HepG2 (cell line): ENCODE data around the gene MED13. TPM values are rescaled to one million over a fixed set of nuclear protein-coding genes. Genes with fewer than 3 reads are reported as not detected.

ENCODE experiments used
- ATAC-seq: fragments of 200-7000 bp; cut with Tn5 transposase; 3 replicates; pipeline ENCODE4 v1.9.1; 2020; ENCODE audit warnings: mild to moderate bottlenecking, moderate library complexity
- BruUV-seq: library from RNA; stranded (reverse); fragments of 400-500 nt; replicated peaks from 2 replicates; lab custom pipeline; 2021; lab: Mats Ljungman, UMichigan
- CTCF ChIA-PET: fragments of 300-600 bp; formaldehyde crosslinking; extraction: SDS; loops from one replicate; lab custom pipeline; 2021; ENCODE audit warnings: low total read pairs, inconsistent platforms, low intra/inter-chr PET ratio; lab: Yijun Ruan, JAX
- POLR2A ChIA-PET: fragments of 350-600 bp; sonication (Branson Sonifier 250); formaldehyde crosslinking; loops from one replicate; lab custom pipeline; 2020; ENCODE audit warnings: antibody characterized with exemption, inconsistent platforms; lab: Yijun Ruan, JAX
- DNase-seq: peaks from one replicate; pipeline ENCODE4 v3.0.0-alpha.2; 2015; ENCODE audit warnings: low spot score
- FAIRE-seq: peaks from 3 replicates; lab custom pipeline; 2011; peaks lifted over from hg19 to GRCh38; lab: Jason Lieb, UNC
- H2AFZ ChIP-seq: one replicate; pipeline ENCODE4 v1.6.1; 2011; ENCODE audit warnings: low read length, inconsistent platforms
- H3K27ac ChIP-seq: fragments of 300-600 bp; 3 replicates; pipeline ENCODE4 v1.8.0; 2011; ENCODE audit warnings: mixed run types, mild to moderate bottlenecking, mixed read lengths, low read length, inconsistent platforms; ENCODE audit not compliant: insufficient read depth; ENCODE audit errors: extremely low read length
- H3K27me3 ChIP-seq, 2 experiments: fragments of 200-600 bp in 1 of 2; 2 replicates in 1 of 2; 3 replicates in 1 of 2; pipeline versions ENCODE4 v1.6.0 to v1.8.0; 2011; ENCODE audit warnings: low read length in 2 of 2, mild to moderate bottlenecking in 2 of 2, moderate library complexity in 2 of 2, inconsistent platforms in 1 of 2; ENCODE audit not compliant: insufficient read depth in 2 of 2, control insufficient read depth in 1 of 2
- H3K36me3 ChIP-seq, 2 experiments: fragments of 200-600 bp in 1 of 2; replicated peaks in 1 of 2; 2 replicates in 1 of 2; 3 replicates in 1 of 2; pipeline versions ENCODE4 v1.5.1 to v1.8.0; 2011; ENCODE audit warnings: low read length in 2 of 2, inconsistent platforms in 1 of 2; ENCODE audit not compliant: insufficient read depth in 2 of 2, control insufficient read depth in 1 of 2
- H3K4me1 ChIP-seq: 2 replicates; pipeline ENCODE4 v1.5.1; 2012; ENCODE audit warnings: low read length, inconsistent platforms; ENCODE audit not compliant: insufficient read depth
- H3K4me2 ChIP-seq: 2 replicates; pipeline ENCODE4 v1.6.0; 2011; ENCODE audit warnings: low read depth, low read length, inconsistent platforms
- H3K4me3 ChIP-seq, 3 experiments: fragments of 200-600 bp in 1 of 3; sonication (generic), shearing (Covaris generic) in 1 of 3; replicated peaks in 1 of 3; 2 replicates each; pipeline ENCODE4 v1.5.1; 2011 to 2016; ENCODE audit warnings: low read length in 3 of 3, inconsistent platforms in 2 of 3, low read depth in 2 of 3, mild to moderate bottlenecking in 2 of 3, control low read depth in 1 of 3, mixed read lengths in 1 of 3; ENCODE audit not compliant: insufficient read depth in 1 of 3
- H3K79me2 ChIP-seq: one replicate; pipeline ENCODE4 v1.6.1; 2011; ENCODE audit warnings: low read length, inconsistent platforms; ENCODE audit not compliant: insufficient read depth
- H3K9ac ChIP-seq: 2 replicates; pipeline ENCODE4 v1.6.0; 2011; ENCODE audit warnings: mild to moderate bottlenecking, low read depth, low read length, inconsistent platforms; ENCODE audit not compliant: insufficient read depth
- H3K9me3 ChIP-seq: 2 replicates; pipeline ENCODE4 v1.5.1; 2012; ENCODE audit warnings: mild to moderate bottlenecking, low read length
- H4K20me1 ChIP-seq: 2 replicates; pipeline ENCODE4 v1.6.0; 2011; ENCODE audit warnings: inconsistent platforms, mild to moderate bottlenecking, low read length, moderate library complexity; ENCODE audit not compliant: insufficient read depth
- AGO2 ChIP-seq: fragments of 200-400 bp; formaldehyde crosslinking; optimal IDR thresholded peaks from 2 replicates; pipeline ENCODE3; 2017; ENCODE audit warnings: mild to moderate bottlenecking, low read depth, low read length, moderate library complexity
- HINFP ChIP-seq: sonication (generic); formaldehyde crosslinking; IDR thresholded peaks from 2 replicates; pipeline ENCODE4 v1.4.0; 2020; ENCODE audit warnings: low read depth, mild to moderate bottlenecking, missing genetic modification reagents
- NFIC ChIP-seq: IDR thresholded peaks from 2 replicates; pipeline ENCODE4 v1.6.1; 2012; ENCODE audit warnings: mild to moderate bottlenecking, low read length, inconsistent platforms
- NR2F6 ChIP-seq, 2 experiments: IDR thresholded peaks; 2 replicates each; pipeline ENCODE4 v1.6.1; 2016; ENCODE audit warnings: antibody characterized with exemption in 1 of 2, mild to moderate bottlenecking in 1 of 2
- RNF2 ChIP-seq: fragments of 450-650 bp; conservative IDR thresholded peaks from 2 replicates; pipeline ENCODE4 v1.6.1; 2016; ENCODE audit warnings: low read depth
- ZGPAT ChIP-seq: IDR thresholded peaks from 2 replicates; pipeline ENCODE4 v1.6.1; 2016; ENCODE audit warnings: mild to moderate bottlenecking
- ZNF10 ChIP-seq: sonication (generic); formaldehyde crosslinking; IDR thresholded peaks from 2 replicates; pipeline ENCODE4 v1.4.0; 2020; ENCODE audit warnings: mild to moderate bottlenecking, low read depth, missing genetic modification reagents, borderline replicate concordance
- ZNF567 ChIP-seq: sonication (generic); formaldehyde crosslinking; IDR thresholded peaks from 2 replicates; pipeline ENCODE4 v1.8.1; 2023; ENCODE audit warnings: mild to moderate bottlenecking, missing genetic modification reagents, borderline replicate concordance
- ZNF570 ChIP-seq: sonication (generic); formaldehyde crosslinking; IDR thresholded peaks from 2 replicates; pipeline ENCODE4 v1.4.0; 2020; ENCODE audit warnings: mild to moderate bottlenecking, missing genetic modification reagents, borderline replicate concordance
- ZNF646 ChIP-seq: sonication (generic); formaldehyde crosslinking; IDR thresholded peaks from 2 replicates; pipeline ENCODE4 v1.9.0; 2021; ENCODE audit warnings: mild to moderate bottlenecking, missing genetic modification reagents
- ZNF672 ChIP-seq: sonication (generic); formaldehyde crosslinking; IDR thresholded peaks from 2 replicates; pipeline ENCODE4 v1.8.1; 2022; ENCODE audit warnings: missing genetic modification reagents
- ZNF777 ChIP-seq: sonication (generic); formaldehyde crosslinking; IDR thresholded peaks from 2 replicates; pipeline ENCODE4 v1.4.0; 2020; ENCODE audit warnings: missing genetic modification reagents
- ZSCAN21 ChIP-seq: sonication (generic); formaldehyde crosslinking; IDR thresholded peaks from 2 replicates; pipeline ENCODE4 v1.8.0; 2022; ENCODE audit warnings: mild to moderate bottlenecking, missing genetic modification reagents, moderate library complexity, borderline replicate concordance
- WGBS: methylation state at CpG from one replicate; pipeline ENCODE4 v1.1.6; 2017; ENCODE audit warnings: low lambda C conversion rate; 5-methylcytosine and 5-hydroxymethylcytosine counted together
- in situ Hi-C: cut with HindIII; loops from 2 replicates; pipeline ENCODE4 v1.10.0; 2017; ENCODE audit warnings: low pct_unique_long_range_greater_than_20kb; ENCODE audit not compliant: extremely low pct_ligation_motif_present
- intact Hi-C: fragments of 100-400 bp; cut with micrococcal nuclease; formaldehyde crosslinking; loops from one replicate; pipeline ENCODE4 v1.10.0; 2022; ENCODE audit not compliant: unreplicated experiment
- polyA plus RNA-seq, 8 experiments: library from polyadenylated mRNA; depleted of rRNA in 3 of 8; stranded (reverse) in 7 of 8; unstranded in 1 of 8; fragments of >200 nt; fragmentation: Illumina TruSeq in 4 of 8; extraction: Trizol in 4 of 8; gene quantifications; 2 replicates each; pipeline versions ENCODE4 v1.2.1 to v1.2.3, GENCODE V29; 2011 to 2016; ENCODE audit warnings: low read depth in 4 of 8, missing spikeins in 1 of 8, mixed read lengths in 1 of 8; ENCODE audit not compliant: insufficient read depth in 1 of 8
- total RNA-seq, 5 experiments: library from RNA; depleted of rRNA; stranded (reverse); fragments of >200 nt; fragmentation: Illumina TruSeq; extraction: Trizol; gene quantifications; 2 replicates each; pipeline ENCODE4 v1.2.3, GENCODE V29; 2016; ENCODE audit warnings: low read depth in 1 of 5
- TF ChIP-seq, protein P1 (sequence below): sonication (generic); formaldehyde crosslinking; IDR thresholded peaks from 2 replicates; pipeline ENCODE4 v1.8.0; 2022; ENCODE audit warnings: missing genetic modification reagents, mild to moderate bottlenecking, inconsistent platforms, borderline replicate concordance

The MED13 gene
- total and polyA plus RNA-seq, 2 of the 13 experiments (the other 11 are each of a cell fraction or from before 2014, with no cell fraction given): 27.4 to 69.1 TPM

DNA sequence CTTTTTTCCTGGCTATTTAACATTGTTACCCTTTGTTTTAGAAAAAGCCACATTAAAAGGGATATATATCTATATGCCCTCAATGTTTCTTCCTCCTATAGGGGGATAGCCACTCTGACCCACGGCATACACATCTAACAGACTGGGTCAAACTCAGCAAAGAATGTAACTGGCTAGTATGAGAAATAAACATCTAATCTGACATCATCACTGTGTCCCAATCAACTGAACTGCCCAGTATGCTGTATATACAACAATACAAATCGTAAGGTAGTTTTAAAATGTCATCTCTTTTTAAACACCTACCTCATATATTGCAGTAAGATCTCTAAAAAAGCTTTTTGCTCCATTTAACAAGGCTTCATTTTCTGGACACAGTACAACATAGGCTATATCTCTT lies 97.3 kb downstream of the MED13 start:
- Histone ChIP-seq H3K4me1 (no peaks in the 10 kb centered on the region), H4K20me1 (no peaks in the 10 kb centered on the region), H3K79me2 (no peaks in the 10 kb centered on the region), H3K27ac (no peak overlapping the region), H3K36me3 (peaks cover 25 to 76% of the 10 kb centered on the region in 2 experiments), H3K9ac (no peak overlapping the region), H3K9me3 (no peaks in the 10 kb centered on the region), H3K4me2 (no peak overlapping the region), H3K4me3 (no peak overlapping the region), H3K27me3 (no peaks in the 10 kb centered on the region), H2AFZ (no peak overlapping the region)
- no TSS peak for BruUV-seq
- DNase-seq: no peak
- ChIA-PET CTCF (no interaction called here), POLR2A (no interaction called here)
- no peak for ATAC-seq
- 92% methylated on average over 2 of the region's 2 CpGs for WGBS
- intact Hi-C loops (no loop called here), in situ Hi-C loops (no loop called here)
- no peak for FAIRE-seq
- no peak for TF ChIP-seq NR2F6 (IDR thresholded peaks at IDR 0.05)
- TF ChIP-seq NR2F6 (CRISPR knock-in tag; IDR thresholded peaks at IDR 0.05): no peak
- TF ChIP-seq ZNF567 (CRISPR knock-in tag): no peak
- no peak for TF ChIP-seq ZNF10 (CRISPR knock-in tag)
- TF ChIP-seq NFIC: no peak
- TF ChIP-seq ZNF672 (CRISPR knock-in tag): no peak
- no peak for TF ChIP-seq ZGPAT (CRISPR knock-in tag)
- no peak for TF ChIP-seq RNF2
- no peak for TF ChIP-seq ZNF777 (CRISPR knock-in tag)
- no peak for TF ChIP-seq ZNF646 (CRISPR knock-in tag)
- TF ChIP-seq, protein P1, sequence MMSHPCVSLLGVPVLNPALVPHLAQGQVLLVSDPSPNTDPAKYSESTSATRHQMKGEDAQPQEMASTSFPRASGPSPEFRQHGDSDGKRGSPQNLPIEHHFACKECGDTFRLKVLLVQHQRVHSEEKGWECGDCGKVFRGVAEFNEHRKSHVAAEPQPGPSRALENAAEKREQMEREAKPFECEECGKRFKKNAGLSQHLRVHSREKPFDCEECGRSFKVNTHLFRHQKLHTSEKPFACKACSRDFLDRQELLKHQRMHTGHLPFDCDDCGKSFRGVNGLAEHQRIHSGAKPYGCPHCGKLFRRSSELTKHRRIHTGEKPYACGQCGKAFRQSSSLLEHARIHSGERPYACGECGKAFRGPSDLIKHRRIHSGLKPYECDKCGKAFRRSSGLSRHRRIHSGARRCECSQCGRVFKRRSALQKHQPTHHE: no peak
- TF ChIP-seq ZNF570: no peak
- no peak for TF ChIP-seq HINFP (CRISPR knock-in tag)
- TF ChIP-seq ZSCAN21 (CRISPR knock-in tag): no peak
- no peak for TF ChIP-seq AGO2
